ENCODE data around the gene ARG2. TPM values are rescaled to one million over a fixed set of nuclear protein-coding genes. Genes with fewer than 3 reads are reported as not detected.

ARG2 gene
- total and polyA plus RNA-seq, 9 of the 15 experiments (the other 6 are each of a cell fraction or from before 2014, with no cell fraction given), result 6.2 to 75.0 (median 17.8) TPM

DNA sequence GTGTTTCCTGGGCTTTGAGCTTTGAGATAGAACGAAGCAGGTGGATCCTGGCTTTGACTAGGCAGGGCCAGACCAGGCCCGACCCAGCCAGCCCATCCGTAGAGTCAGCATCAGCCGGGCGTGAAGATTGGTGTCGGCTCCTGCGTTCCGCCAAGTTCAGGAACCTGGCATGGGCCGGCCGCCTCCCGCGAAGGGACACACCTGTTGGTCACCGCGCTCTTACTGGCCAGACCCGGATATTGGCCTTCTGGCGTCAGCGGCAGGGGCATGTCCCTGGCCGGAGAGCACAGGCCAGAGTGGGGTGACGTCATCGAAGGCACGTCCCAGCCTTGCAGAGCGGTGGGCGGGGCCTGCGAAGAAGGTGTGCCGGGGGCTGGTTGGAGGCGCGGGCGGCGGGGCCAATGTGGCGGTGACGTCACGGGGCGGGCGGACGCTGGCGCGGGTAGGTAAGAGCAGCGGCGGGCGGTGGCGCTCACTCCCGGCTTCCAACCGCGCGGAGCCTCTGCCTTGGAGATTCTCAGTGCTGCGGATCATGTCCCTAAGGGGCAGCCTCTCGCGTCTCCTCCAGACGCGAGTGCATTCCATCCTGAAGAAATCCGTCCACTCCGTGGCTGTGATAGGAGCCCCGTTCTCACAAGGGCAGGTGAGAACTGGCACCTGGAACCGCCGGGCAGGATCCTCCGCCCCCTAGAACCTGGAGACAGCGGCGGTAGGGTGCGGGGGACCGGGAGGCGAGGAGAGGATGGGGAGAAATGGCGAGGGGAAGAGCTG is at the start of gene ARG2 (continued):
- TF ChIP-seq, protein P1, sequence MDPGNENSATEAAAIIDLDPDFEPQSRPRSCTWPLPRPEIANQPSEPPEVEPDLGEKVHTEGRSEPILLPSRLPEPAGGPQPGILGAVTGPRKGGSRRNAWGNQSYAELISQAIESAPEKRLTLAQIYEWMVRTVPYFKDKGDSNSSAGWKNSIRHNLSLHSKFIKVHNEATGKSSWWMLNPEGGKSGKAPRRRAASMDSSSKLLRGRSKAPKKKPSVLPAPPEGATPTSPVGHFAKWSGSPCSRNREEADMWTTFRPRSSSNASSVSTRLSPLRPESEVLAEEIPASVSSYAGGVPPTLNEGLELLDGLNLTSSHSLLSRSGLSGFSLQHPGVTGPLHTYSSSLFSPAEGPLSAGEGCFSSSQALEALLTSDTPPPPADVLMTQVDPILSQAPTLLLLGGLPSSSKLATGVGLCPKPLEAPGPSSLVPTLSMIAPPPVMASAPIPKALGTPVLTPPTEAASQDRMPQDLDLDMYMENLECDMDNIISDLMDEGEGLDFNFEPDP (CRISPR knock-in tag; IDR thresholded peaks at IDR 0.05), result no peak
- TF ChIP-seq, protein P2, sequence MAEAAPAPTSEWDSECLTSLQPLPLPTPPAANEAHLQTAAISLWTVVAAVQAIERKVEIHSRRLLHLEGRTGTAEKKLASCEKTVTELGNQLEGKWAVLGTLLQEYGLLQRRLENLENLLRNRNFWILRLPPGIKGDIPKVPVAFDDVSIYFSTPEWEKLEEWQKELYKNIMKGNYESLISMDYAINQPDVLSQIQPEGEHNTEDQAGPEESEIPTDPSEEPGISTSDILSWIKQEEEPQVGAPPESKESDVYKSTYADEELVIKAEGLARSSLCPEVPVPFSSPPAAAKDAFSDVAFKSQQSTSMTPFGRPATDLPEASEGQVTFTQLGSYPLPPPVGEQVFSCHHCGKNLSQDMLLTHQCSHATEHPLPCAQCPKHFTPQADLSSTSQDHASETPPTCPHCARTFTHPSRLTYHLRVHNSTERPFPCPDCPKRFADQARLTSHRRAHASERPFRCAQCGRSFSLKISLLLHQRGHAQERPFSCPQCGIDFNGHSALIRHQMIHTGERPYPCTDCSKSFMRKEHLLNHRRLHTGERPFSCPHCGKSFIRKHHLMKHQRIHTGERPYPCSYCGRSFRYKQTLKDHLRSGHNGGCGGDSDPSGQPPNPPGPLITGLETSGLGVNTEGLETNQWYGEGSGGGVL (CRISPR knock-in tag; IDR thresholded peaks at IDR 0.05), result no peak
- TF ChIP-seq JUND (IDR thresholded peaks at IDR 0.05; ENCODE audit: borderline replicate concordance, low read depth, low read length) (peak; percentile 99), JUND (tag; IDR thresholded peaks at IDR 0.05; ENCODE audit: borderline replicate concordance, low read depth, low read length) (peak; percentile 97), NFRKB (IDR thresholded peaks at IDR 0.05; ENCODE audit: low read depth) (no peak), RAD21 (CRISPR knock-in tag; conservative IDR thresholded peaks at IDR 0.05 in 1 of 2, IDR thresholded peaks at IDR 0.05 in 1 of 2) (peak; percentile 24 to 48; a peak in 2 of 4 replicates), SRSF3 (IDR thresholded peaks at IDR 0.05; ENCODE audit: insufficient read depth, low read length) (no peak), LARP7 (IDR thresholded peaks at IDR 0.05) (no peak), ETS2 (tag; IDR thresholded peaks at IDR 0.05; ENCODE audit: borderline replicate concordance, poor library complexity, severe bottlenecking) (no peak), RAD51 (IDR thresholded peaks at IDR 0.05; ENCODE audit: borderline replicate concordance, low read depth) (no peak), ERF (CRISPR knock-in tag; IDR thresholded peaks at IDR 0.05) (no peak), TRIM24 (IDR thresholded peaks at IDR 0.05) (no peak), ETV5 (CRISPR knock-in tag; IDR thresholded peaks at IDR 0.05; ENCODE audit: low read depth) (no peak), ILF3 (IDR thresholded peaks at IDR 0.05; ENCODE audit: borderline replicate concordance) (no peak), STAT5A (IDR thresholded peaks at IDR 0.05; ENCODE audit: borderline replicate concordance, low read length) (no peak), POLR2H (tag; IDR thresholded peaks at IDR 0.05; ENCODE audit: low read depth) (0 out of 2 replicates have a peak, but pooled peaks have one; percentile 22), GATAD2B (IDR thresholded peaks at IDR 0.05; ENCODE audit: borderline replicate concordance) (no peak), EP300 (IDR thresholded peaks at IDR 0.05; ENCODE audit: low read length) (no peak)
- TF ChIP-seq, protein P3, sequence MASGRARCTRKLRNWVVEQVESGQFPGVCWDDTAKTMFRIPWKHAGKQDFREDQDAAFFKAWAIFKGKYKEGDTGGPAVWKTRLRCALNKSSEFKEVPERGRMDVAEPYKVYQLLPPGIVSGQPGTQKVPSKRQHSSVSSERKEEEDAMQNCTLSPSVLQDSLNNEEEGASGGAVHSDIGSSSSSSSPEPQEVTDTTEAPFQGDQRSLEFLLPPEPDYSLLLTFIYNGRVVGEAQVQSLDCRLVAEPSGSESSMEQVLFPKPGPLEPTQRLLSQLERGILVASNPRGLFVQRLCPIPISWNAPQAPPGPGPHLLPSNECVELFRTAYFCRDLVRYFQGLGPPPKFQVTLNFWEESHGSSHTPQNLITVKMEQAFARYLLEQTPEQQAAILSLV (tag; IDR thresholded peaks at IDR 0.05), result no peak
